ENCODE data around the gene CDKAL1. TPM values are rescaled to one million over a fixed set of nuclear protein-coding genes. Genes with fewer than 3 reads are reported as not detected.
"Not testable (repeated sequence)": the region's sequence is repeated elsewhere in the genome, so short reads cannot be mapped to it uniquely, and the experiment has no call there.

CDKAL1 gene
- total RNA-seq, 8 experiments from 2014 or later = 16.1 to 25.2 (median 20.2) TPM

DNA sequence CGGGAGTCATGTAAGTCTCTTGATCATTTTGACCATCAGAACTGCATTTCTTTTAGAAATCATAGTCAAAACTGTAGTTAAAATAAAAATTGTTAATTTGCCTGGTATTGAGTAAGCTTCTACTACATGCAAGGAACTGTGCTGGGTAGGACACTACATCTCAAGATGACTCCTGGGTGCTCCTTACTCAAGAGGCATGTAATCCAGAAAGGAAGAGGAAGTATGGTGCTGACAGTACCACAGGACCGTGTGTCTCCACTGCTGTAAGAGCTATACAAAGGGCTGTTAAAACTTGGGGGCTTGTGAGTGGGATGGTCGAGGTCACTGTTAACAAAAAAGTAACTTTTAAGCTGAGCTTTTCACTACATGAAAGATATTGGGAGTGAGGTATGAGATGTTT lies 551.0 kb downstream of the CDKAL1 start:
- 80 to 100% (median 87%) methylated on average over 1 to 3 of the region's 3 CpGs; no CpG with 5 or more reads in 1 of the 10 experiments for WGBS, 10 experiments
- no peak overlapping the region for H3K4me3 ChIP-seq
- in situ Hi-C loops (cut with MboI; ENCODE audit: low pct_unique_long_range_greater_than_20kb in 2 of 9, low sequenced_read_pairs in 9 of 9, unreplicated experiment in 9 of 9) = no loop called here

DNA sequence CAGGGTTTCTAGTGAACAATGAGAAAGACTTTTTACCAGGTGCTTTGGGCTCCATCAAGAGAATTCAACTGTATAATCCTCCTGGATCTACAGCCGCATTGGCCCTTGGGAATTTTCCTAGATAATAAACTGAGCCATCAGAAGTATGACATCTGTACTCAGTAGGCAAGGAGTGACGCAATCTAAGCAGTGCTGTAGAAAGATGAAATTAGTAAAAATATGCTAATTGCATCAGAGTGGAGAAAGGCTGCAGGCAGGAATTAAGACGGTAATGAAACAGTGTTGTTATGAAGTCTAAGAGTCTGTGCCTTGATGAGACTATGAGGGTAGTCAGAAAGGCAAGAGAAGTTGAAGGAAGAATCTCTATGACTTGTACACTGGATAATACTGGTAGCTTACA lies 551.4 kb downstream of the CDKAL1 start:
- 82 to 100% (median 94%) methylated on average over 2 to 3 of the region's 3 CpGs; no CpG with 5 or more reads in 2 of the 10 experiments for WGBS, 10 experiments
- Histone ChIP-seq H3K4me1 (replicated peaks in 1 of 2) (no peaks in the 10 kb centered on the region), H3K4me3 (no peak overlapping the region), H3K27ac (no peak overlapping the region)
- in situ Hi-C loops (cut with MboI; ENCODE audit: low pct_unique_long_range_greater_than_20kb in 2 of 9, low sequenced_read_pairs in 9 of 9, unreplicated experiment in 9 of 9) = no loop called here
- ATAC-seq (replicated peaks in 6 of 8) = no peak

More for the DNA sequence above, 551.0 kb downstream of the CDKAL1 start:
- H3K4me1 ChIP-seq (replicated peaks in 1 of 2) = no peaks in the 10 kb centered on the region
- H3K27ac ChIP-seq = no peak overlapping the region
- no peak for ATAC-seq (replicated peaks in 6 of 8)

DNA sequence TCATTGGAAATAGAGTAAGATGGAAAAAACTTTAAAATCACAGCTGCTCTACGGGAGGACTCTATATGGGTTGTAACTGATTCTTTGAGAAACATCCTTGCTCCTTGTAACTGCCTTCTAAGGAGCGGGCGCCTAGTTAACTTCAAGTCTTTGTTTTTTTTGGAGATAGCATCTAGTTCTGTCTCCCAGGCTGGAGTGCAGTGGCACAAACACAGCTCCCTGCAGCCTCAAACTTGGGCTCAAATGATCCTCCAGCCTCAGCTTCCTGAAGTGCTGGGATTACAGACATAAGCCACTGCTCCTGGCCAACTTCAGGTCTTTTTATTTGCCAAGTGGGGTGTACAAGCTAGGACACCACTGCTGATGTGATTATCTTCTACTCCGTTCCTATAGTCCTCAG lies 552.9 kb downstream of the CDKAL1 start:
- Histone ChIP-seq H3K27ac (no peak overlapping the region), H3K4me1 (replicated peaks in 1 of 2) (no peaks in the 10 kb centered on the region), H3K4me3 (no peak overlapping the region)
- no peak for ATAC-seq (replicated peaks in 6 of 8)
- 80 to 100% (median 100%) methylated on average over 1 to 4 of the region's 4 CpGs for WGBS, 10 experiments
- in situ Hi-C loops (cut with MboI; ENCODE audit: low pct_unique_long_range_greater_than_20kb in 2 of 9, low sequenced_read_pairs in 9 of 9, unreplicated experiment in 9 of 9) = no loop called here

DNA sequence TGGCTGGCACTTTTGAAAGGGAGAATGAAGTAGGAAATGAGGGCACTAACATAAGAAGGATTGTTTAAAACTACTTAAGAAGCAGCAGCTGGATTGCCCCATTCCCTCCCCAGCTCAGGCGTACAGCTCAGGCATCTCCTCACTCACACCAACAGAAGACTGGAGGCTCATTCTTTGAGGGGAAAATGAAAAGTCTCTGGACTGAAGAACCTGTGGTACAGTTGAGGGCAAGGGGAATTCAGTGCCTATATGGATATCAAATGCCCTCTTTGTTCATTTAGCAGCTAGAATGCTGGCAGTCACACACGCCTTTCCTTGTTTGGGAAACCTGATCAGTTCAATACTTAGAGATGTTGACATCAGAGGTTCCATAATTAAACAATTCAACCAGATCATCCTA lies 557.2 kb downstream of the CDKAL1 start:
- H3K4me1 ChIP-seq (replicated peaks in 1 of 2) = no peaks in the 10 kb centered on the region
- H3K27ac ChIP-seq = no peak overlapping the region
- 76 to 100% (median 100%) methylated on average over 1 to 2 of the region's 2 CpGs; no CpG with 5 or more reads in 4 of the 10 experiments for WGBS, 10 experiments
- in situ Hi-C loops (cut with MboI; ENCODE audit: low pct_unique_long_range_greater_than_20kb in 2 of 9, low sequenced_read_pairs in 9 of 9, unreplicated experiment in 9 of 9) = no loop called here
- no peak overlapping the region for H3K4me3 ChIP-seq
- ATAC-seq (replicated peaks in 6 of 8) = no peak

DNA sequence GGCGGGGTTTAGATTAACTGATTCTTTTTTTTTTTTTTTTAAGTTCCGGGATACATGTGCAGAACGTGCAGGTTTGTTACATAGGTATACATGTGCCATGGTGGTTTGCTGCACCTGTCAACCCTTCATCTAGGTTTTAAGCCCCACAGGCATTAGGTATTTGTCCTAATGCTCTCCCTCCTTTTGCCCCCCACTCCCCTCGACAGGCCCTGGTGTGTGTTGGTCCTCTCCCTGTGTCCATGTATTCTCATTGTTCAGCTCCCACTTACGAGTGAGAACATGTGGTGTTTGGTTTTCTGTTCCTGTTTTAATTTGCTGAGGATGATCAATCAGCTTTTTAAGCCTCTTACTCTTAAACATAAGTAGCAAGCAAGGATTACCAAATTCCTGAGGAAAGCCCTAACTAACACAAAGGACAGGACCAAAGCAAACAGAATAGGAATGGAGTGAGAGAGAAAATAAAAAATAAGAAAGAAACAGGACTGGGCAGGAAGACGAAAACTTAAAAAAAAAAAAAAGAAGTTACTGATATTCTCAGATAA lies 558.0 kb downstream of the CDKAL1 start:
- H3K27ac ChIP-seq; H3K4me3 ChIP-seq; in situ Hi-C loops (cut with MboI; ENCODE audit: low pct_unique_long_range_greater_than_20kb in 2 of 9, low sequenced_read_pairs in 9 of 9, unreplicated experiment in 9 of 9); H3K4me1 ChIP-seq (replicated peaks in 1 of 2); ATAC-seq (replicated peaks in 6 of 8): not testable (repeated sequence)
- WGBS, 10 experiments = 62 to 100% (median 93%) methylated on average over 1 to 5 of the region's 6 CpGs

DNA sequence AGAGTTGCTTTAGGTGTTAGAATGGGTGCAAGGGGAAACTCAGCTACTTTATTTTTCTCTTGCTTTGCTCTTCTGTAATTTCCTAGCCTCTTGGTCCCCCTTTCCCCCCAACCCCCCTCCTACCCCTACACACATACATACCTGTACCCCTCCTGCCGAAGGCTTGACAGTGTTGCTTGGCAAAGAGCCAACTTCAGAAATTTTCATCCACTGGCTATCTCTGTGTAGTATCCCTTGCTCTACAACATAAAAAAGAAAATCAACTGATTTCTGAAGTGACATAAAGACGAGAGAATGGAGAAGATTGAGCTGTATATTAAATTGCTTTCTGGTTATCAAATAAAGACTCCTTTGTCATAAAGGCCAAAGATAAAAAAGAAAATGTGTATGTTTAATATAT lies 561.2 kb downstream of the CDKAL1 start:
- Histone ChIP-seq H3K4me3 (no peak overlapping the region), H3K4me1 (replicated peaks in 1 of 2) (peaks cover 0 to 6% of the 10 kb centered on the region in 2 donors), H3K27ac (no peak overlapping the region)
- in situ Hi-C loops (cut with MboI; ENCODE audit: low pct_unique_long_range_greater_than_20kb in 2 of 9, low sequenced_read_pairs in 9 of 9, unreplicated experiment in 9 of 9) = no loop called here
- no peak for ATAC-seq (replicated peaks in 6 of 8)
- 0 to 100% (median 92%) methylated on average over 1 to 2 of the region's 2 CpGs; no CpG with 5 or more reads in 5 of the 10 experiments for WGBS, 10 experiments

DNA sequence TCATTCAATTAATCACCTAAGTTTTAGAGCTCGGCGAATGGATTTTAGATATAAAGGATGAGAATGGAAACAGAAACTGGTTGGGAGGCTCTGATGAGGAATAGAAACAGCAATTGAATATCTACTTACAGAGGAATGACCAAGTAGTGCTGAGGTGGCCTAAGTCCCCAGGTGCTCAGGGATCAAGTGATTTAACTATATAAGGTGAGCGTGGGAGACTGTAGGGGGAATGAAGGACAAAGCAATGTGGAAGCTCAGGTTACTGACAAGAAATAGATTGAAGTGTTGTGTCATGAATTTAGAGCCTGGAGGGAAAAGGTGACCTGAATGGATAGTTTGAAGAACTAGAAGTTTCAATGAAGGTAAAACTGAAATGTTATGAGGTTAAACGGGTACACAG lies 563.9 kb downstream of the CDKAL1 start:
- H3K4me1 ChIP-seq (replicated peaks in 1 of 2) = peaks cover 6 to 11% of the 10 kb centered on the region in 2 donors
- no peak overlapping the region for H3K4me3 ChIP-seq
- peak in 1 of 8 experiments; percentile 12 for ATAC-seq (replicated peaks in 6 of 8)
- WGBS, 10 experiments = 17 to 96% (median 92%) methylated on average over 1 to 4 of the region's 4 CpGs
- in situ Hi-C loops (cut with MboI; ENCODE audit: low pct_unique_long_range_greater_than_20kb in 2 of 9, low sequenced_read_pairs in 9 of 9, unreplicated experiment in 9 of 9) = no loop called here
- H3K27ac ChIP-seq = no peak overlapping the region

DNA sequence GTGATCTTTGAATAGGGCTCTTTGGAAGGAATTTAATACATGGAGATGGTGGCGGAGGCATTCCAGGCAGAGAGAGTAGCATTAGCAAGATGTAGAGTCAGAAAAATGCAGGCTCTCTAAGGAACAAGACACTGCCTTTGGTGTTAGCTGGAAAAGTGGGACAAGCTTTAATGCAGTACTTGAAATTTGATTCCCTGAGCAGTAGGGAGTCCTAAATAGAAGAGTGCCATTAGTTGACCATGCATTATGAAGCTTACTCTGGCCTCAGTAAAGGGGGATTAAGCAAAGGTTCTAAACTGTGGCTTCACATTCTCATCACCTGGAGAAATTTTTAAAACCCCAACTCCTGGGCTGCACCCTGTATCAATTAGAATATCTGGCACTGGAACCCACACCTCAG lies 564.5 kb downstream of the CDKAL1 start:
- no peak for ATAC-seq (replicated peaks in 6 of 8)
- no peak overlapping the region for H3K27ac ChIP-seq
- H3K4me1 ChIP-seq (replicated peaks in 1 of 2) = peaks cover 6 to 11% of the 10 kb centered on the region in 2 donors
- in situ Hi-C loops (cut with MboI; ENCODE audit: low pct_unique_long_range_greater_than_20kb in 2 of 9, low sequenced_read_pairs in 9 of 9, unreplicated experiment in 9 of 9) = no loop called here
- WGBS, 10 experiments = 100% methylated on average over 1 of the region's 1 CpG; no CpG with 5 or more reads in 6 of the 10 experiments
- no peak overlapping the region for H3K4me3 ChIP-seq

DNA sequence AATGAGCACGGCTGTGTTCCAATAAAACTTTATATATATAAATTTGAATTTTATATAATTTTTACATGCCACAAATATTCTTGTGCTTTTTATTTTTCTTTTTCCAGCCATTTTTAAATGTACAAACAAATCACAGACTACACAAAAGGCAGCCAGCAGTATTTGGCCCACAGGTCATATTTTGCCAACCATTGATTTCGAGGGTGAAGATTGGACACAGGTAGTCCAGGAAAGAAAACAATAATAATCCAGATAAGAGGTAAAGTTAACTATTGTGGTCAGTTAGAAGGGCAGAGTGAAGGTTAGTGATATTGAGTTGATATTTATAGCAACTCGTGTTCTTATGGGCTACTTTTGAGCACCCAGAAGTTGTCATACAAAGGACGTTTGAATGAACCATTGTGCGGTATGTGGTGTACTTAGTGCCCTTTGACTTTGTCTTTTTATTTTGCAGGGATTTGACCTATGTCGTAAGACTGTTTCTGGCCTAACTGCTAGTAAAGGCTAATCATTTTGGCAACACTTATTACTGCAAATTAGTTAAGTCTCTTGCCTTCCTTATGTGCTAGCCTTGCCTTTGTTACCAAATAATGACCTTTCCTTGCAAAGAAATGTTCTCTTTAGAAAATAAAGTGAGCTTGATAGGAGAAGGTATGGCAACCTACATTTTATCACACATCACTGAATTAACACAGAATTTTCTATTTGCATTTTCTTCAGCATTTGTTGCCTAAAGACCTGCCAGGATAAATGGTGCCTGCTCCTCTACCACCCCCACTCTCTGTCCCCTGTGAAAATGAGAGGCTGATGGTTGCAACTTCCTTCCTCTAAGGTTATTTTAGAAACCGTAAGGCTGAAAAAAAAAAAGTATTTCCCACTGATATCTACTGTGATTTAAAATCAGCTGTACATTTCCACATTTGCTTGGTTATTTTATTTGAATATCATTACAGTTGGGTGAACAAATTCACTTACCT lies 565.4 kb downstream of the CDKAL1 start:
- in situ Hi-C loops (cut with MboI; ENCODE audit: low pct_unique_long_range_greater_than_20kb in 2 of 9, low sequenced_read_pairs in 9 of 9, unreplicated experiment in 9 of 9) = no loop called here
- peaks cover 6 to 11% of the 10 kb centered on the region in 2 donors for H3K4me1 ChIP-seq (replicated peaks in 1 of 2)
- ATAC-seq (replicated peaks in 6 of 8) = no peak
- H3K27ac ChIP-seq = no peak overlapping the region
- 67 to 95% (median 85%) methylated on average over 3 to 7 of the region's 7 CpGs; no CpG with 5 or more reads in 1 of the 10 experiments for WGBS, 10 experiments
- no peak overlapping the region for H3K4me3 ChIP-seq

DNA sequence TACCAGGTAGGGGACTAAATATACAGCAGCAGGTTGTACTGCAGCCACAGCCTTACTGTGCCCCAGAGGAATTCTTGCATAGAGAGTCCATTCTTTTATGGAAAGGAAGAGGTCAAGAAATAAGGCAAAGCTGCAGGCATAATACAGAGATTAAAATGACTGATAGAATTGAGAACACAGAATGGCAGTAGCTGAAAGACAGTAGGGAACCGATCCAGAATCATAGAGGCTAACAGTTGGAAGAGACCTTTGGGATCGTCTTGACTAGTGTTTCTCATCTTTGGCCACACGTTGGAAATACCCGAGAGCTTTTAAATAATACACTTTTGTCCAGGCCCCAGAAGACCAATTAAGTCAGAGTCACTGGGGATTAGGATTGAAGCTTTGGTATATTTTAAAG lies 566.7 kb downstream of the CDKAL1 start:
- H3K4me3 ChIP-seq = no peak overlapping the region
- peaks cover 6 to 11% of the 10 kb centered on the region in 2 donors for H3K4me1 ChIP-seq (replicated peaks in 1 of 2)
- 80 to 100% (median 91%) methylated on average over 1 to 4 of the region's 4 CpGs; no CpG with 5 or more reads in 2 of the 10 experiments for WGBS, 10 experiments
- in situ Hi-C loops (cut with MboI; ENCODE audit: low pct_unique_long_range_greater_than_20kb in 2 of 9, low sequenced_read_pairs in 9 of 9, unreplicated experiment in 9 of 9) = no loop called here
- ATAC-seq (replicated peaks in 6 of 8) = no peak
- H3K27ac ChIP-seq = no peak overlapping the region

DNA sequence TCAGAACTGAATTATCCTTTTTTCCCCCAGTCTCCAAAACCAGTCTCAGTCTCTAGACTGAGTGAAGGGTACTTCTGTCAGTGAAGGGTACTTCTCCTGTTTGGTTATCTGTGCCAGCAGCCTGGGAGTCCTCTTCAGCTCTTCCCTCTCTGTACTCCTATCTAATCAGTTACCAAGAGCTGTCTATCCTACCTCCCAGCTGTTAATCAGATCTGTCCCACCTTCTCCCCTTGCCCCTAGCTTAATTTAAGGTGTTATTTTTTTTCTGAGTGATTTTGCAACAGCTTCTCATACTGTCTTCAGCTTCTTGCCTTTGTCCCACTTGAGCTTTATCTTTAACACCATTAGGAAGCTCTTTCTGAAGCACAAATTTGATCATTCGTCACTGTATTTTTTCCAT lies 567.4 kb downstream of the CDKAL1 start:
- WGBS, 10 experiments = 89 to 100% (median 100%) methylated on average over 1 of the region's 1 CpG; no CpG with 5 or more reads in 2 of the 10 experiments
- Histone ChIP-seq H3K4me3 (no peak overlapping the region), H3K4me1 (replicated peaks in 1 of 2) (peaks cover 6 to 11% of the 10 kb centered on the region in 2 donors), H3K27ac (no peak overlapping the region)
- in situ Hi-C loops (cut with MboI; ENCODE audit: low pct_unique_long_range_greater_than_20kb in 2 of 9, low sequenced_read_pairs in 9 of 9, unreplicated experiment in 9 of 9) = no loop called here
- no peak for ATAC-seq (replicated peaks in 6 of 8)

DNA sequence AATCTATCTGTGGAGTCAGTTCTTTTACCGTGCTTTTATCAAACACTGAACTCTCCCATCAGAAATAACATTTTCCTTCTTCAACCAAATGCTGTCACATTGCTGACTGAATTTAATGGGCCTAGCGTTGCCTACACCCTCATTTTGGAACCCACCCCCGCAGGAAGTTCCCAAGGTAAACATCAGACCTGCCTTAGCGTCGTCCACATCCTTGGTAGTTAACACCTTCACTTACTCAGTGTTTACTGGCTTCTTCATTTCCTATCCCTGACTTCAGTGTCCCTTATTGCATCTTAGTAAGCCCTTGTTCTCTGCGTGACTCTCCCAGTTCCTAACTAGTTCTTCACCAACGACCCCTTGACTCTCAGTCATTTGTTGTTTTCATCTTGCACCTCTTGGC lies 567.9 kb downstream of the CDKAL1 start:
- Histone ChIP-seq H3K4me3 (no peak overlapping the region), H3K4me1 (replicated peaks in 1 of 2) (peaks cover 6 to 11% of the 10 kb centered on the region in 2 donors), H3K27ac (no peak overlapping the region)
- in situ Hi-C loops (cut with MboI; ENCODE audit: low pct_unique_long_range_greater_than_20kb in 2 of 9, low sequenced_read_pairs in 9 of 9, unreplicated experiment in 9 of 9) = no loop called here
- 70 to 96% (median 90%) methylated on average over 2 to 7 of the region's 7 CpGs for WGBS, 10 experiments
- ATAC-seq (replicated peaks in 6 of 8) = no peak

DNA sequence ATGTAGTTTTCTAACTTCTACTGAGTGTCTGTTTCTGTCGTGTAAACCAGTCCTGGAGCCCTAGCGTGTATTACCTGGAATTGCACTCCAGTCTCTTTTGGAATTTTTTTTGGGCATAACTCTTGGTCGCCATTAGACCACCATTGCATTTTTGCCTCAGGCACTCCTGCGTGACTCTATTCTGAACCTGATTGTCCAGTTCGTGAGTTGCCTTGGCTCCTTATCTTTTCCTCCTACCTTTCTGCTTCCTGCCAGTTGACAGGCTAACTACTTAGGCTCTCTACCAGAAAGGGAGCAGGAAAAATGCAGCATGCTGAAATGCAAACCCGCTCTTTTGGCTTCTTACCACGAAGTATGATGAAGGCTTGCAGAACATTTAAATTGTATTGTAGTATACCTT lies 568.4 kb downstream of the CDKAL1 start:
- Histone ChIP-seq H3K4me1 (replicated peaks in 1 of 2) (peaks cover 6 to 11% of the 10 kb centered on the region in 2 donors), H3K4me3 (no peak overlapping the region), H3K27ac (no peak overlapping the region)
- WGBS, 10 experiments = 78 to 96% (median 91%) methylated on average over 1 to 7 of the region's 7 CpGs; no CpG with 5 or more reads in 1 of the 10 experiments
- in situ Hi-C loops (cut with MboI; ENCODE audit: low pct_unique_long_range_greater_than_20kb in 2 of 9, low sequenced_read_pairs in 9 of 9, unreplicated experiment in 9 of 9) = no loop called here
- ATAC-seq (replicated peaks in 6 of 8) = no peak

Measured in motor neuron (in vitro differentiated cells).